K562 (cell line): Measurements from ENCODE around the gene U2AF1L4. TPM values are rescaled to one million over a fixed set of nuclear protein-coding genes. Genes with fewer than 3 reads are reported as not detected.

Experiments used
- ATAC-seq: fragments of 200-7000 bp; cut with Tn5 transposase; 3 replicates; pipeline ENCODE4 v1.9.1; 2020; ENCODE audit warnings: moderate library complexity
- BruUV-seq: library from RNA; stranded (reverse); fragments of 400-500 nt; replicated peaks from 2 replicates; lab custom pipeline; 2021; lab: Mats Ljungman, UMichigan
- CTCF ChIA-PET: fragments of 300-600 bp; formaldehyde crosslinking; extraction: SDS; loops from one replicate; lab custom pipeline; 2021; ENCODE audit warnings: low intra/inter-chr PET ratio; lab: Yijun Ruan, JAX
- POLR2A ChIA-PET: fragments of 300-600, 350-650 bp; sonication (Branson Sonifier 250); formaldehyde crosslinking; extraction: SDS; loops from one replicate; lab custom pipeline; 2021; ENCODE audit warnings: antibody characterized with exemption, inconsistent platforms; lab: Yijun Ruan, JAX
- DNase-seq, 4 experiments: peaks; one replicate each; pipeline versions ENCODE4 v3.0.0 to v3.0.0-alpha.2; 2011 to 2018; ENCODE audit warnings: low spot score in 3 of 4, mixed read lengths in 3 of 4; ENCODE audit errors: extremely low read depth in 1 of 4
- FAIRE-seq: peaks from 2 replicates; lab custom pipeline; 2011; peaks lifted over from hg19 to GRCh38; lab: Jason Lieb, UNC
- H2AFZ ChIP-seq: 2 replicates; pipeline ENCODE4 v1.6.0; 2011; ENCODE audit warnings: low read depth, low read length, control low read depth, inconsistent platforms
- H3K27ac ChIP-seq: fragments of 200-600 bp; 3 replicates; pipeline ENCODE4 v1.8.0; 2011; ENCODE audit warnings: low read depth, mild to moderate bottlenecking, control low read depth, inconsistent platforms, low read length, moderate library complexity, mixed read lengths; ENCODE audit errors: extremely low read depth
- H3K27me3 ChIP-seq, 2 experiments: fragments of 300-600 bp in 1 of 2; 2 replicates in 1 of 2; 3 replicates in 1 of 2; pipeline versions ENCODE4 v1.6.0 to v1.8.0; 2011; ENCODE audit warnings: inconsistent platforms in 2 of 2, low read length in 2 of 2, mild to moderate bottlenecking in 1 of 2, mixed read lengths in 1 of 2, moderate library complexity in 1 of 2; ENCODE audit not compliant: control insufficient read depth in 2 of 2, insufficient read depth in 2 of 2
- H3K36me3 ChIP-seq: fragments of 300-600 bp; 3 replicates; pipeline ENCODE4 v1.8.0; 2011; ENCODE audit warnings: mild to moderate bottlenecking, low read length, inconsistent platforms; ENCODE audit not compliant: control insufficient read depth, insufficient read depth
- H3K4me1 ChIP-seq, 2 experiments: fragments of 200-600 bp in 1 of 2; replicated peaks in 1 of 2; 2 replicates in 1 of 2; 3 replicates in 1 of 2; pipeline versions ENCODE4 v1.5.1 to v1.8.0; 2011; ENCODE audit warnings: inconsistent platforms in 2 of 2, low read length in 2 of 2, mild to moderate bottlenecking in 1 of 2, mixed read lengths in 1 of 2, moderate library complexity in 1 of 2; ENCODE audit not compliant: control insufficient read depth in 2 of 2, insufficient read depth in 2 of 2
- H3K4me2 ChIP-seq: 2 replicates; pipeline ENCODE4 v1.6.1; 2011; ENCODE audit warnings: low read length, control low read depth, inconsistent platforms, mixed read lengths; ENCODE audit not compliant: insufficient read depth
- H3K4me3 ChIP-seq: fragments of 200-600 bp; sonication (generic), shearing (Covaris generic); 2 replicates; pipeline ENCODE4 v1.5.1; 2016; ENCODE audit warnings: control low read depth, inconsistent platforms
- H3K79me2 ChIP-seq: fragments of 200-600 bp; 3 replicates; pipeline ENCODE4 v1.8.0; 2011; ENCODE audit warnings: low read length, inconsistent platforms; ENCODE audit not compliant: control insufficient read depth, insufficient read depth
- H3K9ac ChIP-seq, 2 experiments: 2 replicates each; pipeline versions ENCODE4 v1.6.0 to v1.6.1; 2011; ENCODE audit warnings: low read depth in 2 of 2, low read length in 2 of 2, control low read depth in 1 of 2, inconsistent platforms in 1 of 2, mild to moderate bottlenecking in 1 of 2, mixed read lengths in 1 of 2; ENCODE audit not compliant: insufficient read depth in 1 of 2
- H3K9me1 ChIP-seq: one replicate; pipeline ENCODE4 v1.6.0; 2011; ENCODE audit warnings: inconsistent platforms, mild to moderate bottlenecking, low read length, moderate library complexity; ENCODE audit not compliant: control insufficient read depth, insufficient read depth
- H3K9me3 ChIP-seq: replicated peaks from 2 replicates; pipeline ENCODE4 v1.5.1; 2011; ENCODE audit warnings: low read depth, low read length, inconsistent platforms; ENCODE audit not compliant: control insufficient read depth, insufficient read depth
- H4K20me1 ChIP-seq: replicated peaks from 2 replicates; pipeline ENCODE4 v1.6.1; 2011; ENCODE audit warnings: low read length, inconsistent platforms, mixed read lengths; ENCODE audit not compliant: control insufficient read depth, insufficient read depth
- LEF1 ChIP-seq: fragments of 450-650 bp; IDR thresholded peaks from 2 replicates; pipeline ENCODE4 v1.6.1; 2016; ENCODE audit warnings: mild to moderate bottlenecking
- ZFX ChIP-seq: sonication (generic); formaldehyde crosslinking; IDR thresholded peaks from 2 replicates; pipeline ENCODE4 v1.8.0; 2022; ENCODE audit warnings: mild to moderate bottlenecking, missing genetic modification reagents, moderate library complexity
- WGBS: fragments of 100-300 bp; shearing (Covaris generic); methylation state at CpG from one replicate; pipeline ENCODE4 v1.1.6; 2016; ENCODE audit warnings: low coverage, mixed read lengths; ENCODE audit not compliant: insufficient coverage; ENCODE audit errors: missing lambda C conversion rate; 5-methylcytosine and 5-hydroxymethylcytosine counted together
- in situ Hi-C: fragments of 300-500 bp; cut with MboI; formaldehyde crosslinking; loops from 4 replicates; pipeline ENCODE4 v1.15.0; 2018; ENCODE audit warnings: inconsistent platforms, mixed read lengths
- intact Hi-C: fragments of 100-400 bp; cut with micrococcal nuclease; formaldehyde crosslinking; loops from 2 replicates; pipeline ENCODE4 v1.14.2; 2022
- polyA plus RNA-seq, 8 experiments: library from polyadenylated mRNA; depleted of rRNA in 4 of 8; stranded (reverse) in 5 of 8; unstranded in 3 of 8; fragments of >200 nt; fragmentation: Nextera tagmentation in 2 of 8; fragmentation: Illumina TruSeq in 1 of 8; extraction: Ambion mirVana in 2 of 8; extraction: Trizol in 1 of 8; gene quantifications; 2 replicates each; pipeline versions ENCODE4 v1.2.1 to v1.2.3, GENCODE V29; 2011 to 2014; ENCODE audit warnings: inconsistent platforms in 1 of 8, missing spikeins in 1 of 8
- total RNA-seq, 7 experiments: library from RNA; depleted of rRNA in 6 of 7; stranded (reverse); fragments of >200 nt in 6 of 7; fragmentation: Illumina TruSeq in 2 of 7; extraction: Trizol in 2 of 7; gene quantifications; 2 replicates each; pipeline versions ENCODE4 v1.2.1 to v1.2.3, GENCODE V29; 2011 to 2021; ENCODE audit warnings: low replicate concordance in 1 of 7

U2AF1L4 gene
- total and polyA plus RNA-seq, 9 of the 15 experiments (the other 6 are each of a cell fraction or from before 2014, with no cell fraction given), result 8.4 to 19.5 (median 12.6) TPM

DNA sequence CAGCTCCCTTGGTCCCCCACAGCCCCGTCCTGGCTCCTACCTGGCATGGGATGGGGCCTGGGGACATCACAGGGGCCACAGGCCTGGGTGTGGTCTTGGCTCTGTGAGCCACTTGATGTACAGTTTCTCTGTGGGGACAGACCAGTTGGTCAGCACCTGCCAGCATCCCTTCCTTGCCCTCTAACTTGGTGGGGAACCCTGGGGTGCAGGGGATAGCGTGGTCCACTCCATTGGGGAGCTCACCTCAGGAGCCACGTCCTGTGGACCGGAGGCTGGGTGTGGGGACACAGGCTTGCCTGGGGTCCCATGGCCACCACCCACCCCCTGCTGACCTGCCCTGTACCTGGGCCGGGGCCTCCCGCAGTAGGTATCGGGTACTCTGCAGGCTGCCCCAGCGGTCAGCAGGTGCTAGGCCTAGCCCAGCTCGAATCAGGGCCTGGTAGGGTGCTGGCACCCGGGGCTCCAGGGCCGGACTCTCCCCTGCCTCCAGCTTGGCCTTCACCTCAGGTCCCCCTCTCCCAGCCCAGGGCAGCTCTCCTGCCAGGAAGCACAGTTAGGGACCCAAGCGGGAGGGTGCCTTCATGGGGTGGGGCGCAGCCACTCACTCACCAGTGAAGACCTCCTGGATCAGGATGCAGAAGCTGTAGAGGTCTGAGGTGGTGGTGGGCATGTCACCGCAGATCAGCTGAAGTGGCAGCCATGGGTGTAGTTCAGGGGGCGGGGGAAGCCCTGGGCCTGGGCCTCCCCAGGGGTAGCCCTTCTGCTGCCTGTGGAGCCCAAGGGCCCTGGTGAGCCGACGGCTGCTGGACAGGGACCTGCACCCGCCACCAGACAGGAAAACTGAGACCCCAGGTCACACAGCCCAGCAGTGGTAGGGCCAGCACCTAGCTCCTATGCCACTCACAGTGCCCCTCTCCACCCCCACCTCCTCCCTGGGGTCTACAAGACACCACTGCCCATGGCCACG is 45.0 kb upstream of the U2AF1L4 start:
- Histone ChIP-seq H3K36me3 (no peaks in the 10 kb centered on the region), H3K9ac (peak overlapping the region in 1 of 2 experiments; percentile 48; a peak in 1 of 4 replicates)
- FAIRE-seq (no peak), ATAC-seq (no peak)
- no TSS peak for BruUV-seq
- intact Hi-C loops, result no loop called here
- TF ChIP-seq ZFX, result 0 out of 2 replicates have a peak, but pooled peaks have one; percentile 22
- no peak for TF ChIP-seq LEF1
- TF ChIP-seq, all 486 proteins: peak for 1
- H3K9me1 ChIP-seq, result no peaks in the 10 kb centered on the region
- H3K4me1 ChIP-seq, result peaks cover 0 to 53% of the 10 kb centered on the region in 2 experiments; a peak in 3 of 5 replicates
- no peak overlapping the region for H2AFZ ChIP-seq
- WGBS, result 39% methylated on average over 12 of the region's 19 CpGs
- no peaks in the 10 kb centered on the region; a peak in 1 of 5 replicates for H3K27me3 ChIP-seq
- no peak overlapping the region for H3K4me3 ChIP-seq
- no peak for DNase-seq
- no peaks in the 10 kb centered on the region for H3K79me2 ChIP-seq
- ChIA-PET POLR2A (interaction anchor here (0.5 to 0.6 kb wide), 2 partner anchors 14 to 208 kb away, joined by 3 read pairs; no protein-coding TSS in a partner anchor), CTCF (no interaction called here)
- H3K4me2 ChIP-seq, result no peak overlapping the region
- H3K27ac ChIP-seq, result no peak overlapping the region
- no peaks in the 10 kb centered on the region for H3K9me3 ChIP-seq
- in situ Hi-C loops, result no loop called here
- H4K20me1 ChIP-seq, result no peaks in the 10 kb centered on the region
